ENCODE measurements around the gene FXYD6. TPM values are rescaled to one million over a fixed set of nuclear protein-coding genes. Genes with fewer than 3 reads are reported as not detected.
"Not testable (repeated sequence)": the region's sequence is repeated elsewhere in the genome, so short reads cannot be mapped to it uniquely, and the experiment has no call there.

Gene FXYD6, protein sequence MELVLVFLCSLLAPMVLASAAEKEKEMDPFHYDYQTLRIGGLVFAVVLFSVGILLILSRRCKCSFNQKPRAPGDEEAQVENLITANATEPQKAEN
- not detected for total RNA-seq (2021; fragmentation: NEBNext Ultra II Directional; extraction: Animal tissue kit (Norgen Biotek cat#: 25700))
- long read RNA-seq, result 0 reads

DNA sequence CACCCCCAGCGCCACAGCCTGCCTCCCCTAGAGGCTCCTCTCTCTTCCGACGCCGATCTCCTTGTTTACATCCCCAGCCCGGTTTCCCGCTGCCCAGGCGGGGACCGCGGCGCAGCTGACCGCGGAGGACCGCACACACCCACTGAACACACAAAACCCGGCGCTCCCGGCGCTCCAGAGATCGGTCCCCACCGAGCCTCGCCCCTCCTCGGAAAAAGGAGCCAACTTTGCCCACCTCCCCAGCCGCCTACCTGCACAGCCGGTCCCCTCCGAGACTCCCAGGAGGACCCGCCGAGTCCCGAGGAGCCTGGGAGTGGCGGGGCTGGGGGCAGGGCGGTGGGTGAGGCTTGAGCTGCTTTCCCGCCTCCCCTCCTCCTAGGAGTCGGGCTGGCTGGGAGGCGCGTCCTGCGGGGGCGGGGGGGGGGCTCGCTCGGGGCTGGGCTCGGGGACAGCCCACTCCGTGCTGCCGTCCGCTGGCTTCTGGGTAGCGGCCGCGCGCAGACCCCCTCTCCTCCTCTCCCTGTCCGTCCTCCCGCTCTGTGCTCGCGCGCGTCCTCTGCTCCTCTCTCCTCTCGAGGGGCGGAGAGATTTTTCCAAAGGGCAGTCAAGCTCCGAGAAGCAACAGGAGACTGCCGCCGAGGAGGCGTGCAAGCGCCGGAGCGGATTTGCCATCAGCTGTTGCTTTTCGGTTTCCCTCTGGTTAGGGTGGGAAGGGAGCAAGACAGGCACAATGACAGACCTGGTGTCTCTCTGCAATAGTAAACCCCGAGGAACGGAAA is at the start of gene FXYD6:
TSS of gene FXYD6 (minus strand) at position 318 of the 779 bp plus-strand sequence. CDS start 33,882 bp downstream, outside the sequence.
- Mint-ChIP-seq H3K27me3 (ENCODE audit: insufficient read depth) (peaks cover 69% of the 10 kb centered on the region), H3K36me3 (ENCODE audit: low read depth) (no peaks in the 10 kb centered on the region), H3K4me3 (no peak within 1 kb of the TSS), H3K4me1 (ENCODE audit: low read depth) (no peaks in the 10 kb centered on the region), H3K27ac (no peak within 1 kb of the TSS), H3K9me3 (no peaks in the 10 kb centered on the region)
- TF ChIP-seq, protein P1, sequence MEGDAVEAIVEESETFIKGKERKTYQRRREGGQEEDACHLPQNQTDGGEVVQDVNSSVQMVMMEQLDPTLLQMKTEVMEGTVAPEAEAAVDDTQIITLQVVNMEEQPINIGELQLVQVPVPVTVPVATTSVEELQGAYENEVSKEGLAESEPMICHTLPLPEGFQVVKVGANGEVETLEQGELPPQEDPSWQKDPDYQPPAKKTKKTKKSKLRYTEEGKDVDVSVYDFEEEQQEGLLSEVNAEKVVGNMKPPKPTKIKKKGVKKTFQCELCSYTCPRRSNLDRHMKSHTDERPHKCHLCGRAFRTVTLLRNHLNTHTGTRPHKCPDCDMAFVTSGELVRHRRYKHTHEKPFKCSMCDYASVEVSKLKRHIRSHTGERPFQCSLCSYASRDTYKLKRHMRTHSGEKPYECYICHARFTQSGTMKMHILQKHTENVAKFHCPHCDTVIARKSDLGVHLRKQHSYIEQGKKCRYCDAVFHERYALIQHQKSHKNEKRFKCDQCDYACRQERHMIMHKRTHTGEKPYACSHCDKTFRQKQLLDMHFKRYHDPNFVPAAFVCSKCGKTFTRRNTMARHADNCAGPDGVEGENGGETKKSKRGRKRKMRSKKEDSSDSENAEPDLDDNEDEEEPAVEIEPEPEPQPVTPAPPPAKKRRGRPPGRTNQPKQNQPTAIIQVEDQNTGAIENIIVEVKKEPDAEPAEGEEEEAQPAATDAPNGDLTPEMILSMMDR (IDR thresholded peaks at IDR 0.05), result no peak
- no peak for DNase-seq

DNA sequence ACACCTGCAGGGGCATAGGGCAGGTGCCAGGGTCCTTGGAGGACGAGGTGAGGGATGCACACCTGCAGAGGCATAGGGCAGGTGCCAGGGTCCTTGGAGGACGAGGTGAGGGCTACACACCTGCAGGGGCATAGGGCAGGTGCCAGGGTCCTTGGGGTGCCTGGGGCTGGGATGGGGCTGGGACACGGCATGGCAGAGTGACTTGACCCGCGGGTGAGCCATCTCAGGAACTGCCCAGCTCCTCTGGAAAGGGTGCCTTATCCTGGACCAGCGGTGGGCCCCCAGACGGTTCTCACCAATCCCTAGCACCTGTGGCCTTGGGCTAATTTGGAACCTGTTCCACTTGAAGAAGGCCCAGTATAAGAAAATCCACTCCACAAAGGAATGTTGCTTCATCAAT is 49.7 kb upstream of the FXYD6 start:
- peaks cover 37% of the 10 kb centered on the region for H3K27me3 Mint-ChIP-seq (ENCODE audit: insufficient read depth)
- not testable (repeated sequence) for H3K4me1 Mint-ChIP-seq (ENCODE audit: low read depth); H3K9me3 Mint-ChIP-seq; H3K27ac Mint-ChIP-seq; H3K4me3 Mint-ChIP-seq; DNase-seq; H3K36me3 Mint-ChIP-seq (ENCODE audit: low read depth)

DNA sequence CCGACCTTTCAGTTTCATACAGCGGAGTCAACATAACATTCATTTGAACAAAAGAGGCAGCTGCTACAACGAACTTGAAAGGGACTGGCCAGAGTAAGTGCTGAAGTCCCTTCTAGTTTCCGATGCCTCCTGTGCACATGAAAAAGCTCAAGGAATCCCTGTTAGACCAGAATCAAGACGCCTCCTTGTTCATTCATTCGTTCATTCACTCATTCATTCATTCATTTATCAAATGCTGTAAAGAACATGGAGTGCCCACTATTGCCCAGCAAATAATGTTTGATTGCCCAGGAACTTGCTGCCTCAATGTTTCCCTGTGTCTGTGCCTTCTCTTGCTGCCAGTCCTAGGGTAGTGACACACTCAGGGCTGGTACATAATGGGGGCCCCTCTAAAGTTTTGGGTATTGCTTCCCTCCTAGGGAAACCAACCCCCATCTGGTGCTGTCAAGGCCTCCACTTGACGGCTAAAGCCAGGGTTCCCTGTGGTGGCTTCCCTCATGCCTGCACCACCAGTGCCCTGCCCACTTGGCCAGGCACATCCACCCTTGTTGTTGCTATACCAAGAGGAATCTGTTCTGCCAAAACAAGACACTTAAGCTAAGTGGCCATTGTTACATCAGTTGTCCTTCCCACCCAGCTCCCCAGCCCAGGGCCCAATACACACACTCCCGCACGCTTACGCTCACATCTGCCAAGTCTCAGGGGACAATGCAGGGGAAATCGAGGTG is 48.9 kb upstream of the FXYD6 start:
- TF ChIP-seq, protein P1 (IDR thresholded peaks at IDR 0.05), result no peak
- Mint-ChIP-seq H3K27me3 (ENCODE audit: insufficient read depth) (peaks cover 41% of the 10 kb centered on the region), H3K4me1 (ENCODE audit: low read depth) (no peaks in the 10 kb centered on the region)

DNA sequence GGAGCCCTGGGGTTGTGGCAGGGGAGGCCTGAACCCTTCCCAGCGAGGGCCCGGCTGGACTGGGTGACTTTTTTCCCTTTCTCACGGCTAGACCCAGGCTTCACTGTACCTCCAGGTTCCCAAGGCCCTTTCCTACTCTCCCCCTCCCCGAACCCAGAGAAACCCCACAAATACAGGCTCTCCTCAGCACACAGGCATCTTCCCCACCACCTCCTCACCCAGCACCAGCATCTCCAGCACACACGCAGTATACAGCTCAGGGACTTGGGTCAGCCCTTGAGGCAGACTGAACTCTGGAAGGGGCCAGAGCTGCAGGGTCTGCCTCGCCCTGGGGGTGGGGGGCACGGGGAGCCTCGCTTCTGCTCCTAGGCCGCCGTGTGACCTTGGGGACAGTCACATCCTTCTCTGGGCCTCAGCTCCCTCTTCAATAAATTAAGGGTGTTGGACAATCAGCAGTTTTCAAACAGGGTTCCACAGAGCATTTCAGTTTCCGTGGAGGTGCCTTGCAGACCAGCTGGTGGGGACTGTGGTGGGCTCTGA is 48.2 kb upstream of the FXYD6 start:
- TF ChIP-seq, protein P1 (IDR thresholded peaks at IDR 0.05), result no peak
- H3K27ac Mint-ChIP-seq, result no peak overlapping the region
- H3K4me1 Mint-ChIP-seq (ENCODE audit: low read depth), result no peaks in the 10 kb centered on the region
- no peak overlapping the region for H3K4me3 Mint-ChIP-seq
- DNase-seq, result no peak
- peaks cover 35% of the 10 kb centered on the region for H3K27me3 Mint-ChIP-seq (ENCODE audit: insufficient read depth)
- no peaks in the 10 kb centered on the region for H3K9me3 Mint-ChIP-seq
- H3K36me3 Mint-ChIP-seq (ENCODE audit: low read depth), result no peaks in the 10 kb centered on the region

More for the DNA sequence above, 48.9 kb upstream of the FXYD6 start:
- Mint-ChIP-seq H3K36me3 (ENCODE audit: low read depth) (no peaks in the 10 kb centered on the region), H3K4me3 (no peak overlapping the region), H3K9me3 (no peaks in the 10 kb centered on the region), H3K27ac (no peak overlapping the region)
- no peak for DNase-seq

DNA sequence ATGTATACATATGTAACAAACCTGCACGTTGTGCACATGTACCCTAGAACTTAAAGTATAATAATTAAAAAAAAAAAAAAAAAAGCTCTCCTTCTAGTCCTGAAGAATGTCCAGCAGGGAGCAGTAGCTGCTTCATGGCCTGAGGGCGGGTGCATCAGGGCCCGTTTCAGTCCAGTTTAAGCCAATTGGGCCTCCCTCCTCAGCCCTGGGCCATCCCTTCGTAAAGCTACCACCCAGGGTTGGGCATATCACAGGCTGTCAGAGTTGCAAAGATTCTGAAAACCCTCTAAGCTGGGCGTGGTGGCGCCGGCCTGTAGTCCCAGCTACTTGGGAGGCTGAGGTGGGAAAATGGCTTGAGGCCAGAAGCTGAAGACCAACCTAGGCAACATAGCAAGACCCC is 47.3 kb upstream of the FXYD6 start:
- peak; percentile 12 for DNase-seq
- Mint-ChIP-seq H3K4me1 (ENCODE audit: low read depth) (no peaks in the 10 kb centered on the region), H3K4me3 (no peak overlapping the region), H3K27me3 (ENCODE audit: insufficient read depth) (peaks cover 32% of the 10 kb centered on the region), H3K36me3 (ENCODE audit: low read depth) (no peaks in the 10 kb centered on the region), H3K9me3 (no peaks in the 10 kb centered on the region), H3K27ac (no peak overlapping the region)
- TF ChIP-seq, protein P1 (IDR thresholded peaks at IDR 0.05), result 0 out of 2 replicates have a peak, but pooled peaks have one; percentile 22

Measured in HFFc6 (cell line).